Measurements from ENCODE around the gene RNASE11. TPM values are rescaled to one million over a fixed set of nuclear protein-coding genes. Genes with fewer than 3 reads are reported as not detected.

The RNASE11 gene
- polyA plus RNA-seq, 1 of the 3 experiments (the other 2 are of a cell fraction): not detected

GRCh38 chr14:20563971-20564370 lies 23.8 kb downstream of the RNASE11 start:
- Histone ChIP-seq H3F3A (replicated peaks; ENCODE audit: insufficient read depth) (no peaks in the 10 kb centered on the region), H3K27ac (ENCODE audit: low read depth in 2 of 2, low read length in 1 of 2) (no peak overlapping the region), H3K79me2 (ENCODE audit: insufficient read depth) (no peaks in the 10 kb centered on the region), H3K9me2 (no peaks in the 10 kb centered on the region), H3K9ac (no peak overlapping the region), H4K20me1 (ENCODE audit: insufficient read depth) (no peaks in the 10 kb centered on the region), H3K36me3 (replicated peaks in 1 of 2; ENCODE audit: control insufficient read depth in 1 of 2, insufficient read depth in 2 of 2, low read length in 1 of 2) (no peaks in the 10 kb centered on the region), H3K27me3 (ENCODE audit: insufficient read depth) (peaks cover 7% of the 10 kb centered on the region; the same call in 1 of the 2 replicates), H2AFZ (ENCODE audit: low read depth) (no peak overlapping the region), H3K4me2 (no peak overlapping the region), H3K4me3 (ENCODE audit: low read depth in 2 of 2, low read length in 1 of 2) (no peak overlapping the region), H3K9me3 (no peaks in the 10 kb centered on the region), H3K4me1 (ENCODE audit: control insufficient read depth in 1 of 2, insufficient read depth in 2 of 2, low read depth in 1 of 2, low read length in 1 of 2) (no peaks in the 10 kb centered on the region)
- ChIA-PET CTCF (no interaction called here), POLR2A (no interaction called here)
- no peak for DNase-seq
- TF ChIP-seq FOSL2 (IDR thresholded peaks at IDR 0.05; ENCODE audit: borderline replicate concordance, low read depth) (no peak), EZH2phosphoT487 (IDR thresholded peaks at IDR 0.05; ENCODE audit: borderline replicate concordance, low read depth) (no peak), SIN3A (IDR thresholded peaks at IDR 0.05; ENCODE audit: borderline replicate concordance, low read depth, low read length) (no peak), CTCF (IDR thresholded peaks at IDR 0.05) (no peak), NRF1 (IDR thresholded peaks at IDR 0.05; ENCODE audit: low read depth, low read length) (no peak), RFX5 (IDR thresholded peaks at IDR 0.05; ENCODE audit: low read length) (no peak), YY1 (IDR thresholded peaks at IDR 0.05; ENCODE audit: low read depth) (no peak), MXI1 (IDR thresholded peaks at IDR 0.05; ENCODE audit: low read depth, low read length) (no peak), EP300 (IDR thresholded peaks at IDR 0.05; ENCODE audit: borderline replicate concordance in 1 of 2, low read depth in 1 of 2, low read length in 1 of 2) (no peak), POLR2AphosphoS5 (IDR thresholded peaks at IDR 0.05; ENCODE audit: low read depth, low read length) (no peak), FOXJ3 (CRISPR knock-in tag; IDR thresholded peaks at IDR 0.05) (no peak), PBX3 (IDR thresholded peaks at IDR 0.05) (no peak), JUND (IDR thresholded peaks at IDR 0.05) (no peak)
- WGBS (ENCODE audit: low lambda C conversion rate): 7% methylated on average over 1 of the region's 1 CpG

GRCh38 chr14:20560961-20561360 lies 26.8 kb downstream of the RNASE11 start, which contains the start of gene RNASE9:
Gene RNASE9 (minus strand): TSS chr14:20561047.
- Histone ChIP-seq H3K27ac (ENCODE audit: low read depth in 2 of 2, low read length in 1 of 2) (no peak within 1 kb of the TSS), H3K9me3 (no peaks in the 10 kb centered on the region), H3F3A (replicated peaks; ENCODE audit: insufficient read depth) (no peaks in the 10 kb centered on the region), H3K36me3 (replicated peaks in 1 of 2; ENCODE audit: control insufficient read depth in 1 of 2, insufficient read depth in 2 of 2, low read length in 1 of 2) (no peaks in the 10 kb centered on the region), H3K79me2 (ENCODE audit: insufficient read depth) (no peaks in the 10 kb centered on the region), H3K9ac (no peak within 1 kb of the TSS), H3K4me3 (ENCODE audit: low read depth in 2 of 2, low read length in 1 of 2) (no peak within 1 kb of the TSS), H3K4me1 (ENCODE audit: control insufficient read depth in 1 of 2, insufficient read depth in 2 of 2, low read depth in 1 of 2, low read length in 1 of 2) (no peaks in the 10 kb centered on the region), H2AFZ (ENCODE audit: low read depth) (no peak within 1 kb of the TSS), H4K20me1 (ENCODE audit: insufficient read depth) (no peaks in the 10 kb centered on the region), H3K9me2 (no peaks in the 10 kb centered on the region), H3K27me3 (ENCODE audit: insufficient read depth) (peaks cover 22% of the 10 kb centered on the region), H3K4me2 (no peak within 1 kb of the TSS)
- 12% methylated on average over 3 of the region's 3 CpGs for WGBS (ENCODE audit: low lambda C conversion rate)
- DNase-seq: no peak
- ChIA-PET CTCF (interaction anchor here (0.6 kb wide), 1 partner anchor 410 kb away, joined by 3 read pairs; no protein-coding TSS in a partner anchor), POLR2A (no interaction called here)
- TF ChIP-seq RAD21 (IDR thresholded peaks at IDR 0.05; ENCODE audit: low read length) (no peak), TCF12 (IDR thresholded peaks at IDR 0.05) (no peak), TAF1 (IDR thresholded peaks at IDR 0.05; ENCODE audit: borderline replicate concordance, low read depth, low read length) (no peak), REST (IDR thresholded peaks at IDR 0.05; ENCODE audit: low read depth, low read length) (no peak), EZH2phosphoT487 (IDR thresholded peaks at IDR 0.05; ENCODE audit: borderline replicate concordance, low read depth) (no peak), PBX3 (IDR thresholded peaks at IDR 0.05) (no peak), NFIC (IDR thresholded peaks at IDR 0.05; ENCODE audit: borderline replicate concordance) (no peak)

Data from SK-N-SH (cell line).